ENCODE measurements around the gene EML5.

DNA sequence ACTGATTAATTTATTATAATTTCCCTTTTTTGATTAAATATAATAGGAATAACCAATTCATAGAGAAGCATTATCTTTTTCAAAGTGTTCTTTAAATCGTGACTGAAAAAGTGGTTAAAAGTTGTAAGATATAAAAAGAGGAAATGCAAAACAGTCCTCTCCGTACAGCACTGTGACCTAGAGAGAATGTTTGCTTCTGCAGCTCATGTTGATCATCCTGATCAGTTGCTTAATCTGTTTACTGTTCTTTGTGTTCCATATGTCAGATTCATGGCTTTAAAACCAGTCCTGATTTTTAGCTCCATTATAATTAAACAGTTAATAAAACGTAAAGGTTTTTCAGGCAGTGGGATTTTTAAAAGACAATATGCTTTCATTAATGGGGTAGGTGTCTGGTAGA, 36.4 kb upstream of the EML5 start:
- no peak for TF ChIP-seq TAF1 (IDR thresholded peaks at IDR 0.05; ENCODE audit: borderline replicate concordance, insufficient read depth, low read length)
- no peak for TF ChIP-seq POLR2AphosphoS5 (IDR thresholded peaks at IDR 0.05; ENCODE audit: low read depth, low read length)
